Parathyroid adenoma (tissue), 2 donors: ENCODE measurements around the gene PARP1.

ENCODE experiments used
- H2AFZ ChIP-seq: fragments of 300-600 bp; sonication (generic); one replicate; pipeline ENCODE4 v1.7.0; 2017; ENCODE audit warnings: antibody characterized with exemption, mild to moderate bottlenecking
- H3K27ac ChIP-seq: fragments of 300-600 bp; sonication (generic); one replicate; pipeline ENCODE4 v1.7.0; 2017
- H3K27me3 ChIP-seq: fragments of 300-600 bp; sonication (generic); one replicate; pipeline ENCODE4 v1.7.0; 2017; ENCODE audit warnings: low read length; ENCODE audit not compliant: control insufficient read depth, insufficient read depth
- H3K36me3 ChIP-seq: fragments of 300-600 bp; sonication (generic); one replicate; pipeline ENCODE4 v1.7.0; 2017; ENCODE audit warnings: low read length; ENCODE audit not compliant: control insufficient read depth, insufficient read depth
- H3K4me1 ChIP-seq: fragments of 300-600 bp; sonication (generic); one replicate; pipeline ENCODE4 v1.7.0; 2017; ENCODE audit warnings: control low read depth
- H3K4me2 ChIP-seq: fragments of 300-600 bp; sonication (generic); one replicate; pipeline ENCODE4 v1.7.0; 2017; ENCODE audit warnings: low read length
- H3K4me3 ChIP-seq: fragments of 300-600 bp; sonication (generic); one replicate; pipeline ENCODE4 v1.7.0; 2017; ENCODE audit warnings: low read depth, low read length
- H3K79me2 ChIP-seq: fragments of 300-600 bp; sonication (generic); one replicate; pipeline ENCODE4 v1.7.0; 2017; ENCODE audit warnings: control low read depth
- H3K9ac ChIP-seq: fragments of 300-600 bp; sonication (generic); one replicate; pipeline ENCODE4 v1.7.0; 2017; ENCODE audit warnings: mild to moderate bottlenecking
- H3K9me3 ChIP-seq: fragments of 300-600 bp; sonication (generic); one replicate; pipeline ENCODE4 v1.7.0; 2017; ENCODE audit warnings: low read length; ENCODE audit not compliant: control insufficient read depth
- TF ChIP-seq, protein P1 (sequence below): fragments of 300-600 bp; sonication (generic); IDR thresholded peaks from one replicate; pipeline ENCODE4 v1.7.0; 2017; ENCODE audit warnings: antibody characterized with exemption, mild to moderate bottlenecking
- donor health status: primary hyperparathyroidism.

PARP1 gene

GRCh38 chr1:226366290-226366689 lies 41.6 kb downstream of the PARP1 start:
- H3K4me3 ChIP-seq, result no peak overlapping the region
- H3K27ac ChIP-seq, result no peak overlapping the region
- H3K9me3 ChIP-seq, result no peaks in the 10 kb centered on the region
- H3K9ac ChIP-seq, result no peak overlapping the region
- peaks cover 12% of the 10 kb centered on the region for H3K4me1 ChIP-seq
- H3K36me3 ChIP-seq, result no peaks in the 10 kb centered on the region
- no peak overlapping the region for H3K4me2 ChIP-seq
- TF ChIP-seq, protein P1, sequence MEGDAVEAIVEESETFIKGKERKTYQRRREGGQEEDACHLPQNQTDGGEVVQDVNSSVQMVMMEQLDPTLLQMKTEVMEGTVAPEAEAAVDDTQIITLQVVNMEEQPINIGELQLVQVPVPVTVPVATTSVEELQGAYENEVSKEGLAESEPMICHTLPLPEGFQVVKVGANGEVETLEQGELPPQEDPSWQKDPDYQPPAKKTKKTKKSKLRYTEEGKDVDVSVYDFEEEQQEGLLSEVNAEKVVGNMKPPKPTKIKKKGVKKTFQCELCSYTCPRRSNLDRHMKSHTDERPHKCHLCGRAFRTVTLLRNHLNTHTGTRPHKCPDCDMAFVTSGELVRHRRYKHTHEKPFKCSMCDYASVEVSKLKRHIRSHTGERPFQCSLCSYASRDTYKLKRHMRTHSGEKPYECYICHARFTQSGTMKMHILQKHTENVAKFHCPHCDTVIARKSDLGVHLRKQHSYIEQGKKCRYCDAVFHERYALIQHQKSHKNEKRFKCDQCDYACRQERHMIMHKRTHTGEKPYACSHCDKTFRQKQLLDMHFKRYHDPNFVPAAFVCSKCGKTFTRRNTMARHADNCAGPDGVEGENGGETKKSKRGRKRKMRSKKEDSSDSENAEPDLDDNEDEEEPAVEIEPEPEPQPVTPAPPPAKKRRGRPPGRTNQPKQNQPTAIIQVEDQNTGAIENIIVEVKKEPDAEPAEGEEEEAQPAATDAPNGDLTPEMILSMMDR, result no peak
- no peaks in the 10 kb centered on the region for H3K79me2 ChIP-seq
- H2AFZ ChIP-seq, result no peak overlapping the region
- H3K27me3 ChIP-seq, result no peaks in the 10 kb centered on the region

DNA sequence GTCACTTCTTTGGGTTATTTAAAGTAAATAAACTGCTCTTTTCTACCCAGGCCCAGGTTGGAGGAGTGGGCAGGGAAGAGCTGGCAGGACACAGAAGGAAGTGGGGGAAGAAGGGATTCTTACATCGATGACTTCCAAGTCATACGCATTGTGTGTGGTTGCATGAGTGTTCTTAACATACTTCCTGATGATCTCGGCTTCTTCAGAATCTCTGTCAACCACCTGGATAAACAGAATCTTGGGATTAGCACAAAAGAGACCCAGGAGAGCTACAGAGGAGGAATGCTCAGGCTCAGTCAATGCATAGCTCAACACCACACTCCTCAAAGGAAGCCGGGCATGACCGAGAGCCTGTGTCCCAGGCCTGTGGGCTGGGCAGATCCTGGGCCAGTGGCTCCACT lies 42.1 kb downstream of the PARP1 start:
- H3K36me3 ChIP-seq, result no peaks in the 10 kb centered on the region
- no peak overlapping the region for H3K27ac ChIP-seq
- H3K4me1 ChIP-seq, result peaks cover 12% of the 10 kb centered on the region
- H3K4me3 ChIP-seq, result no peak overlapping the region
- no peaks in the 10 kb centered on the region for H3K27me3 ChIP-seq
- H3K9me3 ChIP-seq, result no peaks in the 10 kb centered on the region
- no peak overlapping the region for H2AFZ ChIP-seq
- no peak overlapping the region for H3K9ac ChIP-seq
- TF ChIP-seq, protein P1, result no peak
- no peak overlapping the region for H3K4me2 ChIP-seq
- H3K79me2 ChIP-seq, result no peaks in the 10 kb centered on the region

DNA sequence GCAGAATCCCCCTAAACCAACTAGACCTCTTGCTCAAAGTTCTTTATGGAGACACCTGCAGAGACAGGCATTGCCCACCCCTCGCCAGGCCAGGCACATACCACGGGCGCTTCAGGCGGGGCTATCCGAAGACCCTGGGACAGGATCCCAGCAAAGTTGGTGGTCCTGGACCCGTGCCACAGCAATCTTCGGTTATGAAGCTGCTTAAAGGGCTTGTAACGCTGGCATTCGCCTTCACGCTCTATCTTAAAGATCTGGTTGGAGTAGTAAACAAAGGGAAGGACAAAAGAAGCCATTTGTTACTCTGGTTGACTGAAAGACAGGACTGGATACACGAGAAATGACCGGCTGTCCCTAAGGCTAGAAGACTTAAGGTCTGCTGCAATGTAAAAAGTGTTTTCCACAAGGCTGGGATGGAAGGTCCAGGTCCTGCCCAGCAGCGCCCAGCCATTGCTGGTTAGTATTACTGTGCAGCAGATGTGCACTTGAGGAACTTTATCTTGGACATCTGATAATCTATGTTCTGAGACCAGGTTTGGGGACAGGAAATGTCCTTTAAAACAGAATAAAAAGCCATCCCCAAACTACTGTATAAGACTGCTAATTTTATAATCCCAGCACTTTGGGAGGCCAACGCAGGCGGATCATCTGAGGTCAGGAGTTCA lies 42.9 kb downstream of the PARP1 start:
- TF ChIP-seq, protein P1, result no peak
- no peaks in the 10 kb centered on the region for H3K27me3 ChIP-seq
- peak overlapping the region; percentile 37 for H3K4me2 ChIP-seq
- no peaks in the 10 kb centered on the region for H3K36me3 ChIP-seq
- no peak overlapping the region for H3K27ac ChIP-seq
- no peaks in the 10 kb centered on the region for H3K79me2 ChIP-seq
- H2AFZ ChIP-seq, result no peak overlapping the region
- H3K4me3 ChIP-seq, result no peak overlapping the region
- no peak overlapping the region for H3K9ac ChIP-seq
- H3K9me3 ChIP-seq, result no peaks in the 10 kb centered on the region
- peaks cover 12% of the 10 kb centered on the region for H3K4me1 ChIP-seq

- TF ChIP-seq, protein P1, result no peak
- H3K9ac ChIP-seq, result no peak overlapping the region
- no peak overlapping the region for H3K27ac ChIP-seq
These were observed 43.4 kb downstream of the PARP1 start for GRCh38 chr1:226364514-226364899.

More at GRCh38 chr1:226364514-226364899, 43.4 kb downstream of the PARP1 start:
- no peaks in the 10 kb centered on the region for H3K9me3 ChIP-seq
- no peaks in the 10 kb centered on the region for H3K79me2 ChIP-seq
- H3K4me1 ChIP-seq, result peaks cover 12% of the 10 kb centered on the region
- H3K36me3 ChIP-seq, result no peaks in the 10 kb centered on the region
- no peak overlapping the region for H3K4me3 ChIP-seq
- peak overlapping the region; percentile 37 for H3K4me2 ChIP-seq
- no peak overlapping the region for H2AFZ ChIP-seq
- H3K27me3 ChIP-seq, result no peaks in the 10 kb centered on the region
